GM12878 (cell line): ENCODE measurements around the gene SPRTN. TPM values are rescaled to one million over a fixed set of nuclear protein-coding genes. Genes with fewer than 3 reads are reported as not detected.

Experiments used
- BCLAF1 ChIP-seq: fragments of 450-650 bp; IDR thresholded peaks from 2 replicates; pipeline ENCODE4 v1.6.1; 2017; ENCODE audit warnings: antibody characterized with exemption, mild to moderate bottlenecking, moderate library complexity
- BRCA1 ChIP-seq: IDR thresholded peaks from 2 replicates; pipeline ENCODE4 v1.6.1; 2011; ENCODE audit warnings: low read depth, low read length, improper control_type of control experiment
- E4F1 ChIP-seq: fragments of 450-650 bp; IDR thresholded peaks from 2 replicates; pipeline ENCODE4 v1.6.1; 2018; ENCODE audit warnings: borderline replicate concordance, mild to moderate bottlenecking; ENCODE audit not compliant: partially characterized antibody
- FOXM1 ChIP-seq: IDR thresholded peaks from 2 replicates; pipeline ENCODE4 v1.6.1; 2012; ENCODE audit warnings: low read depth, mild to moderate bottlenecking, inconsistent platforms, low read length, moderate library complexity
- IKZF2 ChIP-seq, 2 experiments: fragments of 450-650 bp; IDR thresholded peaks; 2 replicates each; pipeline ENCODE4 v1.6.1; 2017; ENCODE audit warnings: mild to moderate bottlenecking in 2 of 2, moderate library complexity in 2 of 2
- IRF3 ChIP-seq: fragments of 450-650 bp; IDR thresholded peaks from 2 replicates; pipeline ENCODE4 v1.6.1; 2014; ENCODE audit warnings: mild to moderate bottlenecking
- JUNB ChIP-seq: IDR thresholded peaks from 2 replicates; pipeline ENCODE4 v1.6.1; 2016; ENCODE audit warnings: antibody characterized with exemption, mild to moderate bottlenecking
- MEF2B ChIP-seq: fragments of 450-650 bp; IDR thresholded peaks from 2 replicates; pipeline ENCODE4 v1.6.1; 2018; ENCODE audit warnings: mild to moderate bottlenecking, moderate library complexity; ENCODE audit not compliant: partially characterized antibody, poor library complexity, severe bottlenecking
- PKNOX1 ChIP-seq: fragments of 450-650 bp; IDR thresholded peaks from 2 replicates; pipeline ENCODE4 v1.6.1; 2016; ENCODE audit warnings: mild to moderate bottlenecking
- PML ChIP-seq: IDR thresholded peaks from 2 replicates; pipeline ENCODE4 v1.6.1; 2012; ENCODE audit warnings: low read length, inconsistent platforms
- YY1 ChIP-seq: IDR thresholded peaks from 2 replicates; pipeline ENCODE4 v1.6.1; 2011; ENCODE audit warnings: low read depth, mild to moderate bottlenecking, low read length
- polyA plus RNA-seq, 11 experiments: library from polyadenylated mRNA; depleted of rRNA in 4 of 11; unstranded in 6 of 11; stranded (reverse) in 5 of 11; fragments of >200 nt; fragmentation: Nextera tagmentation in 4 of 11; fragmentation: Illumina TruSeq in 1 of 11; extraction: Ambion mirVana in 4 of 11; extraction: Trizol in 1 of 11; gene quantifications; 1 replicate in 1 of 11; 2 replicates in 10 of 11; pipeline versions ENCODE4 v1.2.1 to v1.2.3, GENCODE V29; 2011 to 2016; ENCODE audit warnings: inconsistent platforms in 2 of 11, missing spikeins in 2 of 11, low read depth in 1 of 11
- total RNA-seq, 4 experiments: library from RNA; depleted of rRNA in 3 of 4; stranded (reverse); fragments of >200 nt in 3 of 4; fragmentation: Illumina TruSeq in 1 of 4; extraction: Trizol in 1 of 4; gene quantifications; 2 replicates each; pipeline versions ENCODE4 v1.2.1 to v1.2.3, GENCODE V29; 2013 to 2021
- TF ChIP-seq, protein P1 (sequence below): IDR thresholded peaks from 2 replicates; pipeline ENCODE4 v1.6.1; 2011; ENCODE audit warnings: mild to moderate bottlenecking, low read depth, low read length, moderate library complexity; ENCODE audit not compliant: insufficient replicate concordance
- TF ChIP-seq, protein P2 (sequence below): fragments of 450-650 bp; IDR thresholded peaks from 2 replicates; pipeline ENCODE4 v1.6.1; 2018; ENCODE audit warnings: mild to moderate bottlenecking, low read depth, moderate library complexity; ENCODE audit not compliant: partially characterized antibody
- TF ChIP-seq, protein P3 (sequence below): IDR thresholded peaks from 2 replicates; pipeline ENCODE4 v1.6.1; 2012; ENCODE audit warnings: low read length, inconsistent platforms

Gene SPRTN
- total and polyA plus RNA-seq, 10 of the 15 experiments (the other 5 are each of a cell fraction or from before 2014, with no cell fraction given): 4.4 to 16.5 (median 12.1) TPM

DNA sequence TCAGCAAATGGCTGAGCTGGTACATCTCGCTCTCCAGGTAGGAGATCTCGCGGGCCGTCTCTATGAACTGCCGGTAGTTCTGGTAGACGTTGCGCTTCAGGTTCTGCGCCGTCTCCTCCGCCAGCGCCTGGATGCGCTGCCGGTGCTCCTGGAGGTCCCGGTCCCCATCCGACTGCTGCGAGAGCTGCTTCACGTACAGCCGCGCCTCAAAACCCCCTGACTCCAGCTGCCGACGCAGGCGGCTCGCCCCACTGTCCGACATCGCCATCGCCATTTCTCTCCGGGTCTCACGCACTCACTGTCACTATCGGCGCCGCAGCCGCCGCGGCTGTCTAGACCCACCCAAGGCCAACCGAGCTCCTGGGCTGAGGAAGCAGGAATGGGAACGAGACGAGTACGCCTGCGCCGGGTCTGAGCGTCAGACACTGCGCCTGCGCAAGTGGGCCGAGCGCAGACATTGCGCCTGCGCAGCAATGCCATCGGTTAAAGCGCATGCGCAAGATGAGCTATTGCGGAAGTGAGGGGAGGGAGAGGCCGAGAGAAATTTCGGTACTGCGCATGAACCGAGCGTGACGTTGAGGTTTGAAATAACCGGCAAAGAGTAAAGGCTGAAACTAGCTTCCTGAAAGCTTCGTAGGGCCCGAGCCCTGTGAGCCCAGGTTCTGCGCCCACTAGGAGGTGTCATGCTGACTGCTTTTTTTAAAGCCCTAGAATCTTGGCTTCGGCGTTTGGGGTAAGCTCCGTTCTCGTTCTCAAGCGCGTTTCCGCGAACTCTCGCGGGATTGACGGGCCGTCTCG is 422 bp upstream of the SPRTN start, which contains the start of gene EXOC8 (continued):
- TF ChIP-seq IRF3 (no peak), PML (peak; percentile 65; the same call in 1 of the 2 replicates), JUNB (no peak), PKNOX1 (peak; percentile 82), FOXM1 (no peak), E4F1 (peak; percentile 95), IKZF2 (IDR thresholded peaks at IDR 0.05) (peak in 1 of 2 experiments; percentile 73; a peak in 1 of 4 replicates), YY1 (0 out of 2 replicates have a peak, but pooled peaks have one; percentile 37), BRCA1 (peak; percentile 92), BCLAF1 (no peak), MEF2B (no peak)
- TF ChIP-seq, protein P1, sequence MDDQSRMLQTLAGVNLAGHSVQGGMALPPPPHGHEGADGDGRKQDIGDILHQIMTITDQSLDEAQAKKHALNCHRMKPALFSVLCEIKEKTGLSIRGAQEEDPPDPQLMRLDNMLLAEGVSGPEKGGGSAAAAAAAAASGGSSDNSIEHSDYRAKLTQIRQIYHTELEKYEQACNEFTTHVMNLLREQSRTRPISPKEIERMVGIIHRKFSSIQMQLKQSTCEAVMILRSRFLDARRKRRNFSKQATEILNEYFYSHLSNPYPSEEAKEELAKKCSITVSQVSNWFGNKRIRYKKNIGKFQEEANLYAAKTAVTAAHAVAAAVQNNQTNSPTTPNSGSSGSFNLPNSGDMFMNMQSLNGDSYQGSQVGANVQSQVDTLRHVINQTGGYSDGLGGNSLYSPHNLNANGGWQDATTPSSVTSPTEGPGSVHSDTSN: peak; percentile 43
- TF ChIP-seq, protein P2, sequence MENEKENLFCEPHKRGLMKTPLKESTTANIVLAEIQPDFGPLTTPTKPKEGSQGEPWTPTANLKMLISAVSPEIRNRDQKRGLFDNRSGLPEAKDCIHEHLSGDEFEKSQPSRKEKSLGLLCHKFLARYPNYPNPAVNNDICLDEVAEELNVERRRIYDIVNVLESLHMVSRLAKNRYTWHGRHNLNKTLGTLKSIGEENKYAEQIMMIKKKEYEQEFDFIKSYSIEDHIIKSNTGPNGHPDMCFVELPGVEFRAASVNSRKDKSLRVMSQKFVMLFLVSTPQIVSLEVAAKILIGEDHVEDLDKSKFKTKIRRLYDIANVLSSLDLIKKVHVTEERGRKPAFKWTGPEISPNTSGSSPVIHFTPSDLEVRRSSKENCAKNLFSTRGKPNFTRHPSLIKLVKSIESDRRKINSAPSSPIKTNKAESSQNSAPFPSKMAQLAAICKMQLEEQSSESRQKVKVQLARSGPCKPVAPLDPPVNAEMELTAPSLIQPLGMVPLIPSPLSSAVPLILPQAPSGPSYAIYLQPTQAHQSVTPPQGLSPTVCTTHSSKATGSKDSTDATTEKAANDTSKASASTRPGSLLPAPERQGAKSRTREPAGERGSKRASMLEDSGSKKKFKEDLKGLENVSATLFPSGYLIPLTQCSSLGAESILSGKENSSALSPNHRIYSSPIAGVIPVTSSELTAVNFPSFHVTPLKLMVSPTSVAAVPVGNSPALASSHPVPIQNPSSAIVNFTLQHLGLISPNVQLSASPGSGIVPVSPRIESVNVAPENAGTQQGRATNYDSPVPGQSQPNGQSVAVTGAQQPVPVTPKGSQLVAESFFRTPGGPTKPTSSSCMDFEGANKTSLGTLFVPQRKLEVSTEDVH: no peak
- TF ChIP-seq, protein P3, sequence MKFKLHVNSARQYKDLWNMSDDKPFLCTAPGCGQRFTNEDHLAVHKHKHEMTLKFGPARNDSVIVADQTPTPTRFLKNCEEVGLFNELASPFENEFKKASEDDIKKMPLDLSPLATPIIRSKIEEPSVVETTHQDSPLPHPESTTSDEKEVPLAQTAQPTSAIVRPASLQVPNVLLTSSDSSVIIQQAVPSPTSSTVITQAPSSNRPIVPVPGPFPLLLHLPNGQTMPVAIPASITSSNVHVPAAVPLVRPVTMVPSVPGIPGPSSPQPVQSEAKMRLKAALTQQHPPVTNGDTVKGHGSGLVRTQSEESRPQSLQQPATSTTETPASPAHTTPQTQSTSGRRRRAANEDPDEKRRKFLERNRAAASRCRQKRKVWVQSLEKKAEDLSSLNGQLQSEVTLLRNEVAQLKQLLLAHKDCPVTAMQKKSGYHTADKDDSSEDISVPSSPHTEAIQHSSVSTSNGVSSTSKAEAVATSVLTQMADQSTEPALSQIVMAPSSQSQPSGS: no peak
